GM12878 (cell line): ENCODE results near the gene CETP. TPM values are rescaled to one million over a fixed set of nuclear protein-coding genes. Genes with fewer than 3 reads are reported as not detected.
A peak's percentile ranks its signal among the peaks of the same experiment; 100 is the strongest.
"Not testable (repeated sequence)": the region's sequence is repeated elsewhere in the genome, so short reads cannot be mapped to it uniquely, and the experiment has no call there.

Source experiments
- ATAC-seq: fragments of 200-7000 bp; cut with Tn5 transposase; 3 replicates; pipeline ENCODE4 v1.9.1; 2020; ENCODE audit warnings: mild to moderate bottlenecking, moderate library complexity
- BruUV-seq: library from RNA; stranded (reverse); fragments of 400-500 nt; replicated peaks from 2 replicates; lab custom pipeline; 2021; lab: Mats Ljungman, UMichigan
- CTCF ChIA-PET: fragments of 300-600 bp; sonication (Branson Sonifier 250); formaldehyde crosslinking; extraction: SDS; loops from one replicate; lab custom pipeline; 2021; ENCODE audit warnings: inconsistent platforms; lab: Yijun Ruan, JAX
- POLR2A ChIA-PET: fragments of 350-600 bp; formaldehyde crosslinking; extraction: SDS; loops from one replicate; lab custom pipeline; 2021; ENCODE audit warnings: inconsistent platforms; lab: Charles Lee
- RAD21 ChIA-PET: fragments of 300-600 bp; sonication (Branson Sonifier 250); formaldehyde crosslinking; loops from one replicate; lab custom pipeline; 2023; ENCODE audit warnings: antibody characterized with exemption; ENCODE audit not compliant: unreplicated experiment; lab: Charles Lee
- SMC1A ChIA-PET: fragments of 300-600 bp; sonication (Branson Sonifier 250); formaldehyde crosslinking; loops from one replicate; lab custom pipeline; 2023; ENCODE audit not compliant: unreplicated experiment, uncharacterized antibody; lab: Charles Lee
- DNase-seq: peaks from one replicate; pipeline ENCODE4 v3.0.0-alpha.2; 2011; ENCODE audit warnings: low read depth, low spot score
- FAIRE-seq: peaks from 3 replicates; lab custom pipeline; 2011; peaks lifted over from hg19 to GRCh38; lab: Jason Lieb, UNC
- H2AFZ ChIP-seq: 2 replicates; pipeline ENCODE4 v1.6.0; 2011; ENCODE audit warnings: low read depth, low read length, control low read depth; ENCODE audit not compliant: control insufficient read depth
- H3K27ac ChIP-seq: 2 replicates; pipeline ENCODE4 v1.5.1; 2011; ENCODE audit warnings: control low read depth; ENCODE audit not compliant: control insufficient read depth, insufficient read depth
- H3K27me3 ChIP-seq, 2 experiments: replicated peaks in 1 of 2; 2 replicates each; pipeline versions ENCODE4 v1.6.0 to v1.6.1; 2011; ENCODE audit warnings: low read length in 1 of 2; ENCODE audit not compliant: control insufficient read depth in 2 of 2, insufficient read depth in 2 of 2
- H3K36me3 ChIP-seq, 2 experiments: 2 replicates each; pipeline ENCODE4 v1.5.1; 2011; ENCODE audit warnings: low read length in 1 of 2; ENCODE audit not compliant: control insufficient read depth in 2 of 2, insufficient read depth in 2 of 2
- H3K4me1 ChIP-seq: 2 replicates; pipeline ENCODE4 v1.6.1; 2011; ENCODE audit warnings: mild to moderate bottlenecking, low read length, moderate library complexity, mixed read lengths; ENCODE audit not compliant: control insufficient read depth, insufficient read depth
- H3K4me2 ChIP-seq: 2 replicates; pipeline ENCODE4 v1.6.0; 2011; ENCODE audit warnings: control low read depth; ENCODE audit not compliant: control insufficient read depth, insufficient read depth
- H3K4me3 ChIP-seq: fragments of 200-600 bp; sonication (generic); 2 replicates; pipeline ENCODE4 v1.5.1; 2016
- H3K79me2 ChIP-seq: 2 replicates; pipeline ENCODE4 v1.6.0; 2011; ENCODE audit warnings: low read length; ENCODE audit not compliant: control insufficient read depth, insufficient read depth
- H3K9ac ChIP-seq: 2 replicates; pipeline ENCODE4 v1.8.0; 2011; ENCODE audit warnings: low read length, control low read depth, mixed read lengths; ENCODE audit not compliant: control insufficient read depth, insufficient read depth
- H3K9me3 ChIP-seq: replicated peaks from 3 replicates; pipeline ENCODE4 v1.5.1; 2011; ENCODE audit warnings: mild to moderate bottlenecking, low read length; ENCODE audit not compliant: control insufficient read depth, insufficient read depth
- H4K20me1 ChIP-seq: 2 replicates; pipeline ENCODE4 v1.6.0; 2011; ENCODE audit not compliant: control insufficient read depth, insufficient read depth
- BHLHE40 ChIP-seq, 2 experiments: fragments of 450-650 bp in 1 of 2; IDR thresholded peaks; 2 replicates each; pipeline ENCODE4 v1.6.1; 2011 to 2017; ENCODE audit warnings: low read depth in 2 of 2, borderline replicate concordance in 1 of 2, improper control_type of control experiment in 1 of 2, low read length in 1 of 2, mild to moderate bottlenecking in 1 of 2
- HCFC1 ChIP-seq: fragments of 150-350 bp; IDR thresholded peaks from 2 replicates; pipeline ENCODE4 v1.6.1; 2014; ENCODE audit warnings: low read length
- NR2F1 ChIP-seq: fragments of 450-650 bp; conservative IDR thresholded peaks from 2 replicates; pipeline ENCODE4 v1.6.1; 2017; ENCODE audit warnings: mild to moderate bottlenecking
- POLR2AphosphoS2 ChIP-seq: IDR thresholded peaks from 2 replicates; pipeline ENCODE4 v1.6.1; 2011; ENCODE audit warnings: low read depth, mild to moderate bottlenecking, low read length, improper control_type of control experiment, moderate library complexity
- POLR2AphosphoS5 ChIP-seq: IDR thresholded peaks from 2 replicates; pipeline ENCODE4 v1.6.1; 2011; ENCODE audit warnings: mild to moderate bottlenecking, low read length, inconsistent platforms
- ZNF217 ChIP-seq: fragments of 450-650 bp; IDR thresholded peaks from 2 replicates; pipeline ENCODE4 v1.6.1; 2017; ENCODE audit warnings: antibody characterized with exemption, mild to moderate bottlenecking
- ZNF384 ChIP-seq: IDR thresholded peaks from 2 replicates; pipeline ENCODE4 v1.6.1; 2012; ENCODE audit warnings: low read depth, mild to moderate bottlenecking, low read length, improper control_type of control experiment, borderline replicate concordance
- WGBS: methylation state at CpG from one replicate; pipeline ENCODE4 v1.1.6; 2016; ENCODE audit warnings: low lambda C conversion rate; ENCODE audit not compliant: insufficient replicate concordance, insufficient coverage; ENCODE audit errors: missing lambda C conversion rate; 5-methylcytosine and 5-hydroxymethylcytosine counted together
- in situ Hi-C: fragments of 300-500 bp; cut with MboI; formaldehyde crosslinking; loops from 9 replicates; pipeline ENCODE4 v1.14.3; 2018; ENCODE audit warnings: mixed read lengths
- intact Hi-C: fragments of 100-400 bp; cut with micrococcal nuclease; formaldehyde crosslinking; loops from one replicate; pipeline ENCODE4 v1.14.2; 2022; ENCODE audit not compliant: unreplicated experiment
- polyA plus RNA-seq, 11 experiments: library from polyadenylated mRNA; depleted of rRNA in 4 of 11; unstranded in 6 of 11; stranded (reverse) in 5 of 11; fragments of >200 nt; fragmentation: Nextera tagmentation in 4 of 11; fragmentation: Illumina TruSeq in 1 of 11; extraction: Ambion mirVana in 4 of 11; extraction: Trizol in 1 of 11; gene quantifications; 1 replicate in 1 of 11; 2 replicates in 10 of 11; pipeline versions ENCODE4 v1.2.1 to v1.2.3, GENCODE V29; 2011 to 2016; ENCODE audit warnings: inconsistent platforms in 2 of 11, missing spikeins in 2 of 11, low read depth in 1 of 11
- total RNA-seq, 4 experiments: library from RNA; depleted of rRNA in 3 of 4; stranded (reverse); fragments of >200 nt in 3 of 4; fragmentation: Illumina TruSeq in 1 of 4; extraction: Trizol in 1 of 4; gene quantifications; 2 replicates each; pipeline versions ENCODE4 v1.2.1 to v1.2.3, GENCODE V29; 2013 to 2021
- TF ChIP-seq, protein P1 (sequence below): fragments of 450-650 bp; IDR thresholded peaks from 2 replicates; pipeline ENCODE4 v1.6.1; 2017; ENCODE audit warnings: mild to moderate bottlenecking, moderate library complexity
- TF ChIP-seq, protein P2 (sequence below): fragments of 450-650 bp; IDR thresholded peaks from 2 replicates; pipeline ENCODE4 v1.6.1; 2016; ENCODE audit warnings: mild to moderate bottlenecking

The CETP gene
- total and polyA plus RNA-seq, 10 of the 15 experiments (the other 5 are each of a cell fraction or from before 2014, with no cell fraction given): 1.2 to 6.4 (median 2.1) TPM

DNA sequence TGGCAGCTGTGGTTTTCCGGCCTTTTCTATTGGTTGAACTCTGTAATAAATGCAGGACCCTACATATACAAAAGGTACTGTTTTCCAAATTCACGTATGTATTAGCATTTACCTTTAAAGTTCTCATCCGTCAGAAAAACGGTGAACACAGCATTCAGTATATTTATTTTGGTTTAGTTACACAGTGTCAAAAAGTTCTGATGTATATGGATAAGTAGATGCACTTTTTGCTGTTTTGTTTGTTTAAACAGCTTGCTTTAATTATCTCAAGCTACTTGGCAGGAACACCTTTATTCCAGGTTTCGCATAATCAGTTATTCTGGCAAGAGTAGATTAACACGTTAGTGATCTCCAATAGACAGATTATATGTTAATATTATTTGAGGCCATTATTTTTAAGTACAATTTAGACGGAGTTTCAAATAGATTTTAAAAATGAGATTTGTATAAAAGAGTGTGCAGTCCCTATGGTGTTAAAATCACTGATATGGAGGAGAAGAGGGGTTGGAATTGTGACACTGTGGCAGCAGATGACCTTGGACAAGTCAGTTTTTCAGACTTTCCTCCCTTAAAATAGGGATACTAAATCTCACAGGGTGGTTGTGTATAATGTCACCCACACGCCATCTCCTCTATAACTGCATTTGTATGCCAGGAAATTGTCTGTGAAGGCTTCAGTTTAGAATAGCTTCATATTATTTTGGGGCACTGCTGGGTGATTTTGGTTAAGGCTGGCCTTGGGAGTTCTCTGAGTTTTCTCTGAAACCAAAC lies 27.7 kb upstream of the CETP start (continued):
- TF ChIP-seq HCFC1: no peak
- TF ChIP-seq, all 136 proteins: peak for 5

DNA sequence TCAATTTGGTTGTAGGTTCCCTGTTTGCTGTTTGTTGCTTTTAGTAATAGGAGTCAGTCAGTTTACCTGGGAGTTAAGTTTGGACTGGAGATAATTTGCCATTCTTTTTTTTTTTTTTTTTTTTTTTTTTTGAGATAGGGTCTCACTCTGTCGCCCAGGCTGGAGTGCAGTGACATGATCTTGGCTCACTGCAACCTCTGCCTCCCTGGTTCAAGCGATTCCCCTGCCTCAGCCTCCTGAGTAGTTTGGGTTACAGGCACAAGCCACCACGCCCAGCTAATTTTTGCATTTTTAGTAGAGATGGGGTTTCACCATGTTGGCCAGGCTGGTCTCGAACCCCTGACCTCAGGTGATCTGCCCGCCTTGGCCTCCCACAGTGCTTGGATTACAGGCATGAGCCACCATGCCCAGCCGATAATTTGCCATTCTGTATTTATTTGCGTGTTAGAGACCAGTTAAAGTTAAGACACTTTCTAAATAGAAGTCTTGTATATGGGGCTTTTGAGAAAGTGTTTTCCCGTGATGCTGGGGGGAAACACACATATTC lies 27.1 kb upstream of the CETP start:
- ChIA-PET CTCF (interaction anchor here (0.8 to 1.7 kb wide), 5 partner anchors 16 to 68 kb away, joined by 3 to 6 read pairs (median 3); no protein-coding TSS in a partner anchor), POLR2A (interaction anchor here (0.7 to 21.1 kb wide), 12 partner anchors 9 to 202 kb away, joined by 3 to 306 read pairs (median 6); no protein-coding TSS in a partner anchor), RAD21 (interaction anchor here (0.7 to 2.3 kb wide), 6 partner anchors 11 to 75 kb away, joined by 3 to 6 read pairs (median 3); partner anchors contain the start of gene SLC12A3), SMC1A (interaction anchor here (0.7 to 3.8 kb wide), 7 partner anchors 10 to 68 kb away, joined by 3 to 18 read pairs (median 12); no protein-coding TSS in a partner anchor)
- WGBS: 1% methylated on average over 8 of the region's 8 CpGs
- Histone ChIP-seq H3K4me2 (peak overlapping the region; percentile 38), H3K9ac (peak overlapping the region; percentile 82), H3K4me3 (peak overlapping the region; percentile 92), H3K4me1 (peaks cover 33% of the 10 kb centered on the region), H3K36me3 (peaks cover 6 to 16% of the 10 kb centered on the region in 2 experiments), H3K79me2 (peaks cover 54% of the 10 kb centered on the region)
- BruUV-seq, H3K27me3 ChIP-seq, FAIRE-seq, DNase-seq, H2AFZ ChIP-seq, in situ Hi-C loops, H3K9me3 ChIP-seq, ATAC-seq, intact Hi-C loops, H3K27ac ChIP-seq, H4K20me1 ChIP-seq: not testable (repeated sequence)
- TF ChIP-seq NR2F1: 0 out of 2 replicates have a peak, but pooled peaks have one; percentile 13
- TF ChIP-seq, protein P1, sequence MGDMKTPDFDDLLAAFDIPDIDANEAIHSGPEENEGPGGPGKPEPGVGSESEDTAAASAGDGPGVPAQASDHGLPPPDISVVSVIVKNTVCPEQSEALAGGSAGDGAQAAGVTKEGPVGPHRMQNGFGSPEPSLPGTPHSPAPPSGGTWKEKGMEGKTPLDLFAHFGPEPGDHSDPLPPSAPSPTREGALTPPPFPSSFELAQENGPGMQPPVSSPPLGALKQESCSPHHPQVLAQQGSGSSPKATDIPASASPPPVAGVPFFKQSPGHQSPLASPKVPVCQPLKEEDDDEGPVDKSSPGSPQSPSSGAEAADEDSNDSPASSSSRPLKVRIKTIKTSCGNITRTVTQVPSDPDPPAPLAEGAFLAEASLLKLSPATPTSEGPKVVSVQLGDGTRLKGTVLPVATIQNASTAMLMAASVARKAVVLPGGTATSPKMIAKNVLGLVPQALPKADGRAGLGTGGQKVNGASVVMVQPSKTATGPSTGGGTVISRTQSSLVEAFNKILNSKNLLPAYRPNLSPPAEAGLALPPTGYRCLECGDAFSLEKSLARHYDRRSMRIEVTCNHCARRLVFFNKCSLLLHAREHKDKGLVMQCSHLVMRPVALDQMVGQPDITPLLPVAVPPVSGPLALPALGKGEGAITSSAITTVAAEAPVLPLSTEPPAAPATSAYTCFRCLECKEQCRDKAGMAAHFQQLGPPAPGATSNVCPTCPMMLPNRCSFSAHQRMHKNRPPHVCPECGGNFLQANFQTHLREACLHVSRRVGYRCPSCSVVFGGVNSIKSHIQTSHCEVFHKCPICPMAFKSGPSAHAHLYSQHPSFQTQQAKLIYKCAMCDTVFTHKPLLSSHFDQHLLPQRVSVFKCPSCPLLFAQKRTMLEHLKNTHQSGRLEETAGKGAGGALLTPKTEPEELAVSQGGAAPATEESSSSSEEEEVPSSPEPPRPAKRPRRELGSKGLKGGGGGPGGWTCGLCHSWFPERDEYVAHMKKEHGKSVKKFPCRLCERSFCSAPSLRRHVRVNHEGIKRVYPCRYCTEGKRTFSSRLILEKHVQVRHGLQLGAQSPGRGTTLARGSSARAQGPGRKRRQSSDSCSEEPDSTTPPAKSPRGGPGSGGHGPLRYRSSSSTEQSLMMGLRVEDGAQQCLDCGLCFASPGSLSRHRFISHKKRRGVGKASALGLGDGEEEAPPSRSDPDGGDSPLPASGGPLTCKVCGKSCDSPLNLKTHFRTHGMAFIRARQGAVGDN: peak; percentile 24; the same call in 1 of the 2 replicates
- TF ChIP-seq ZNF384: 0 out of 2 replicates have a peak, but pooled peaks have one; percentile 22
- peak; percentile 2; the same call in 1 of the 2 replicates for TF ChIP-seq POLR2AphosphoS5
- 0 out of 2 replicates have a peak, but pooled peaks have one; percentile 19 for TF ChIP-seq ZNF217
- peak in 1 of 2 experiments; percentile 45; a peak in 1 of 4 replicates for TF ChIP-seq BHLHE40 (IDR thresholded peaks at IDR 0.05; ENCODE audit: borderline replicate concordance in 1 of 2, low read depth in 2 of 2, low read length in 1 of 2)
- TF ChIP-seq, protein P2, sequence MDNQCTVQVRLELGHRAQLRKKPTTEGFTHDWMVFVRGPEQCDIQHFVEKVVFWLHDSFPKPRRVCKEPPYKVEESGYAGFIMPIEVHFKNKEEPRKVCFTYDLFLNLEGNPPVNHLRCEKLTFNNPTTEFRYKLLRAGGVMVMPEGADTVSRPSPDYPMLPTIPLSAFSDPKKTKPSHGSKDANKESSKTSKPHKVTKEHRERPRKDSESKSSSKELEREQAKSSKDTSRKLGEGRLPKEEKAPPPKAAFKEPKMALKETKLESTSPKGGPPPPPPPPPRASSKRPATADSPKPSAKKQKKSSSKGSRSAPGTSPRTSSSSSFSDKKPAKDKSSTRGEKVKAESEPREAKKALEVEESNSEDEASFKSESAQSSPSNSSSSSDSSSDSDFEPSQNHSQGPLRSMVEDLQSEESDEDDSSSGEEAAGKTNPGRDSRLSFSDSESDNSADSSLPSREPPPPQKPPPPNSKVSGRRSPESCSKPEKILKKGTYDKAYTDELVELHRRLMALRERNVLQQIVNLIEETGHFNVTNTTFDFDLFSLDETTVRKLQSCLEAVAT: peak; percentile 92
- 0 out of 2 replicates have a peak, but pooled peaks have one; percentile 18 for TF ChIP-seq POLR2AphosphoS2
